VCaP (cell line): ENCODE measurements around the gene LAS1L.
"Not testable (repeated sequence)": the region's sequence is repeated elsewhere in the genome, so short reads cannot be mapped to it uniquely, and the experiment has no call there.

Experiments
- H3K27ac ChIP-seq: fragments of 450-650 bp; 2 replicates; pipeline ENCODE4 v1.5.1; 2017
- TF ChIP-seq, protein P1 (sequence below): fragments of 450-650 bp; conservative IDR thresholded peaks from 2 replicates; pipeline ENCODE4 v1.5.1; 2017; ENCODE audit warnings: mild to moderate bottlenecking, moderate library complexity

Gene LAS1L

DNA sequence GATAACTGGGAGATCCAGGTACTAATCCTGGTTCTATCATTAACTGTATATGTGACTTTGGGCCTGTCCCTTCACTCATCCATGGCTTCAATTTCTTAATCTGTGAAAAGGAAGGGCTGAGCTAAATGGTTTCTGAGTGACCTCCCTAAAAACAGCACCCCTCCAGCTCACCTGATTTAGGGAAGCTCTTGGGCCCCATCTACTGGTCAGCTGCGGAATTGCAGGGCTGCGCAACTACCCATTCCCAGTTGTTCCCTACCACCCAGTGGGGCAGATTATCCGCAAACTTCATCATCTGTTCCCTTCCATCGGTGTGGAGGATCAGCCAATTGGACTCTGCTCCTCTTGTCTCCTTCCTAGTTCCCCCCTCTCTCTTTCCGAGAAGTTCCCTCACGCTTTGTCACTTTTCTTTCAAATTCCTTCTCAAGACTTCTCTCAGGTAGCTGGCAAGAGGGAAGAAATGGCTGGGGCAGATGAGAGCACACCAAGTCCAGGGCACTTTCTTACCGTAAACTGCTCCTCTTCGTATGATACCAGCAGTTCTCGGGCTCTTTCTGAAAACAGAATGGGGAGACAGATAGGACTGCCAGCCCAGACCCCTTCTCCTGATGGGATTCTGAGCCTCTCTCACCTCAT lies 5.8 kb downstream of the LAS1L start:
- TF ChIP-seq, protein P1, sequence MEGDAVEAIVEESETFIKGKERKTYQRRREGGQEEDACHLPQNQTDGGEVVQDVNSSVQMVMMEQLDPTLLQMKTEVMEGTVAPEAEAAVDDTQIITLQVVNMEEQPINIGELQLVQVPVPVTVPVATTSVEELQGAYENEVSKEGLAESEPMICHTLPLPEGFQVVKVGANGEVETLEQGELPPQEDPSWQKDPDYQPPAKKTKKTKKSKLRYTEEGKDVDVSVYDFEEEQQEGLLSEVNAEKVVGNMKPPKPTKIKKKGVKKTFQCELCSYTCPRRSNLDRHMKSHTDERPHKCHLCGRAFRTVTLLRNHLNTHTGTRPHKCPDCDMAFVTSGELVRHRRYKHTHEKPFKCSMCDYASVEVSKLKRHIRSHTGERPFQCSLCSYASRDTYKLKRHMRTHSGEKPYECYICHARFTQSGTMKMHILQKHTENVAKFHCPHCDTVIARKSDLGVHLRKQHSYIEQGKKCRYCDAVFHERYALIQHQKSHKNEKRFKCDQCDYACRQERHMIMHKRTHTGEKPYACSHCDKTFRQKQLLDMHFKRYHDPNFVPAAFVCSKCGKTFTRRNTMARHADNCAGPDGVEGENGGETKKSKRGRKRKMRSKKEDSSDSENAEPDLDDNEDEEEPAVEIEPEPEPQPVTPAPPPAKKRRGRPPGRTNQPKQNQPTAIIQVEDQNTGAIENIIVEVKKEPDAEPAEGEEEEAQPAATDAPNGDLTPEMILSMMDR, result peak; percentile 94
- no peak overlapping the region for H3K27ac ChIP-seq

DNA sequence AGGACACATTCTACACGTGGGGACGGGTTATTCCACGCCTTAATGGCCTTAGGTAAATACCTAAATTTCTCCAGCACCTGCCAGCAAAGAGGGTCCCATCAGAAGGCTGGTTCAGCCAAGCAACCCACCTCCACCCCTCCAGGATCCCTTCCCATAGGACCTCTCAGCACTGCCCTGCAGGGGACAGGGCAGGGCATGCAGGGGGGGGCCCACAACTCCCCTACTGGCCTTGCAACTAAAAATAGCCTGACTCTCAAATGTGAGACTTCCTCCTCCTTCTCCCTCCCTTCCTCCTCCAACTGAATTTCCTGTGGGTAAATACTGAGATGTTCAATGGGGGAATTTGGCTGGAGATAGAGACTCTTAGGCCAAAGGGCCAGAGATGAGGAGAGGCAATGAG lies 6.3 kb downstream of the LAS1L start:
- TF ChIP-seq, protein P1, result no peak
- no peak overlapping the region for H3K27ac ChIP-seq

DNA sequence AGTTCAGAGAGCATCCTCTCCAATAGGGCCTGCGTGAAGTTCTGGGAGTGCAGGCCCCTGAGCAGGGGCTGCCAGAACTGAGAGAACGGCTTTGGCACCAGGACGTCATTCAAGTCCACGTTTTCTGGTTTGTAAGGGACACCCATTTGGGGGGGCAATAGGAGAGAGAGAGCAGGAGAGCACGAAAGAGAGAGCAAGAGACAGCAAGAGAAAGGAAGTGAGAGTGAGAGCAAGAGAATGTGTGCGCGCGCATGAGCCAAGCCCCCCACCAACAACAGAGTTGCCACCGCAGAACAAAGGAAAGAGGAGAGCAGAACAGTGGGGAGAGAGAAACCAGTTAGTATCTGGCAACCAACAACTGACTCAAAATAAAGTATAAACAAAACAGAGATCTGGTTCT lies 10.4 kb downstream of the LAS1L start:
- H3K27ac ChIP-seq, result no peak overlapping the region
- TF ChIP-seq, protein P1, result no peak

DNA sequence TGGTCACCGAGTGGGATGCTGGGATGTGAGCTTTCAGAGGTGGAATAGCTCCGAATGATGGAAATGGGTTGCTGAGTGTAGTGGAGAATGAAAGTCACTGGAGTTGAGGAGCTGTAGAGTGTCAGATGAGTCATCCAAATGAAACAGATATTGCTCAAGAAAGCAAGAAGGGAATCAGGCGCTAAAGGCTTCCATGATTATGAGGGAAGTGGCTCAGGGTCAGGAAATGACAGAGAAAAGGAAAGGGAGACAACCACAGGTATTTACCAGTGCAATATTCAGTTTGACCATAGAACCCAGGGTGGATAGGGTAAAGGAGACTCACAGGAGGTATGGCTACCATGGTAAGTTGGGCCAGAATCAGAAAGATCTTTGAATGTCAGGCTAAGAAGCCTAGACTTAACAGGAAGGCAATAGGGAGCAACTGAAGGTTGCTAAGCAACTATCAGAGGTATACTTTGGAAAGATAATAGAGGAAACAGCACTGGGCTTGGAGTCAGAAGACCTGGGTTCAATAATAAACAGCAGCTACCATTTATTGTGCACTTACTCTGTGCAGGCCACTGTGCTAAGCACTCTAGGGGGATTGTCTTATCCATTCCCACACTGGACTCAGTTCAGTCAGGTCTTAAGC lies 11.7 kb downstream of the LAS1L start:
- no peak overlapping the region for H3K27ac ChIP-seq
- TF ChIP-seq, protein P1, result no peak

DNA sequence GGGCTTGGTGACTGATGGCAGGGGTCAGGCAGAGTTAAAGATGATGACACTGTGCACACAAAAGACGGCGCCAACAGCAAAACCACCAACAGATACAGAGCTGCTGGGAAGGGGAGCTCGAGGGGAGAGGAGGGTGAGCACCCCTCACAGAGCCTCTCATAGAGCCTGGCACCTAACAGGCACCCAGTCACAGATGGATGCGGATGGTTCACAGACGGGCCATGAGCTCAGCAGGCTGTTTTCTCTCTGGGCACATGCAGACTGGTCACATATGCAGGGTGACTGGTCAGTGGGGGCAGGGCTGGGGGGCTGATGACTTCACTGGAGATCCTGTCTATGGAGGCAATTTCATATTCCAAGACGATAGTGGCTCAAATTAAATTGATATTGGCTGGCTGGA lies 15.1 kb downstream of the LAS1L start:
- H3K27ac ChIP-seq, result not testable (repeated sequence)

DNA sequence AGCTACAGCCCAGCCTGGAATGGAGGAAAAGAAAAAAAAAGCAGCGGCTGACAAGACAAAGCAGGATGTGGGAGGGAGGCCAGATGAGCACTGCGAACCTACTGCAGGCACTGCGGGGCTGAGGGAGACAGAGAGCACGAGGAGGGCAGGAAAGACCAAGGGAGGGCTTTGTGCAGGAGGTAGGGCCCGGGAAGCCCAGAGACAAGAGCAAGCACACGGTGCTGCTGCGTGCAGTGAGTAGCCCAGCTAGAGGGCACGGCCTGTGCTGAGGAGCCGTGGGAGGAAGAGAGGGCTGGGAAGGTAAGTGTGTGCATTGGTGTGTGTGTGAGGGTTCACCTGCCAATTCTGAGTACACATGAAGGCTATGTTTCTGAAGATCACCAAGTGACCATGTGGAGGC lies 15.6 kb downstream of the LAS1L start:
- H3K27ac ChIP-seq, result not testable (repeated sequence)

DNA sequence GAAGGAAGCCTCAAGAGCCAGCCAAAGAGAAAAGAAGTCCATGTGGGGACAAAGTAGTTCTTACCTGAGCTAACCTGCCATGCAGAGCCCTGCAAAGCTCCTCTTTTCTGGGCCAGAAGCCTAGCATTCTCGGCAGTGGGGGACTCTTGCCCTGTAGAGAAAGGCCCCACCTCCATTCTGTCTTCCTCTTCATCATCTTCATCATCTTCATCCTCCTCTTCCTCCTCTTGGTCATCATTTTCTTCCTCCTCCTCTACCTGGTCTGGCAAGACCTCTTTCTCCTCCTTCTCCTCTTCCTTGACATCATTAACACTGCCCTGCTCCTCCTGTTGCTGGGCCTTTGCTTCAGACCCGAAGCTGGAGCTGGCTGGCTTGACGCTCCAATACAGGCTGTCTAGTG lies 16.7 kb downstream of the LAS1L start:
- no peak overlapping the region for H3K27ac ChIP-seq
- TF ChIP-seq, protein P1, result no peak

DNA sequence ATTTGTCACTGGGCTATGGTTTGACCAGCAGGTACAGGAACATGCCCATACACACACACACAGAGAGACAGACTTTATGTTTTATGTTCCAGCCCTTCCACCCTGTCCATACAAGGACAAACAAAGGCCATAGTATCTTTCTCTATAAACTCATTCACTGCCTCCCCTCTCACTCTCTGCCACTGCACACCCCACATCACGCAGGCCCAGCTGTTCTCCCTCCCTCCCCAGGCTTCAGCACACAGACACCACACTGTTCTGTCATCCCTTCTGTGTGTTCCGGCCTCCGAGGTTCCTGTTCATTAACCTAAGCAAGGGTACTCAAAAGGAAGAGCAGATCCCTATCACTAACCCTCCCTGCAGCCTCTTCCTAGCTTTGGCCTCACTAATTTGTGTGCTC lies 17.8 kb downstream of the LAS1L start:
- H3K27ac ChIP-seq, result no peak overlapping the region
- TF ChIP-seq, protein P1, result no peak
